ENCODE measurements around the gene ZBTB12. TPM values are rescaled to one million over a fixed set of nuclear protein-coding genes. Genes with fewer than 3 reads are reported as not detected.

The ZBTB12 gene
- total and polyA plus RNA-seq, 2 of the 13 experiments (the other 11 are each of a cell fraction or from before 2014, with no cell fraction given), result 4.8 to 6.0 TPM

- POLR2A ChIA-PET, result interaction anchor here (0.6 to 6.1 kb wide), 19 partner anchors 9 to 272 kb away, joined by 3 to 151 read pairs (median 5); partner anchors contain the start of genes APOM, CFB, DXO and HSPA1A
- ATAC-seq (peak; percentile 89), FAIRE-seq (peak; percentile 99), DNase-seq (ENCODE audit: low spot score) (peak; percentile 96)
- H2AFZ ChIP-seq (ENCODE audit: low read length), result no peak within 1 kb of the TSS
- no peaks in the 10 kb centered on the region for H4K20me1 ChIP-seq (ENCODE audit: insufficient read depth, low read length)
- H3K9me3 ChIP-seq (ENCODE audit: low read length), result no peaks in the 10 kb centered on the region
- no peaks in the 10 kb centered on the region; a peak in 1 of 5 replicates for H3K27me3 ChIP-seq (ENCODE audit: control insufficient read depth in 1 of 2, insufficient read depth in 2 of 2, low read length in 2 of 2)
- CTCF ChIA-PET (ENCODE audit: low intra/inter-chr PET ratio, low total read pairs), result interaction anchor here (0.9 kb wide), 1 partner anchor 25 kb away, joined by 4 read pairs; no protein-coding TSS in a partner anchor
- peak within 1 kb of the TSS; percentile 85 for H3K4me2 ChIP-seq (ENCODE audit: low read depth, low read length)
- H3K9ac ChIP-seq (ENCODE audit: insufficient read depth, low read depth, low read length), result peak within 1 kb of the TSS; percentile 85
- peaks cover 76% of the 10 kb centered on the region for H3K4me1 ChIP-seq (ENCODE audit: insufficient read depth, low read length)
- BruUV-seq (replicated peaks), result no TSS peak
- H3K36me3 ChIP-seq (replicated peaks in 1 of 2; ENCODE audit: control insufficient read depth in 1 of 2, insufficient read depth in 2 of 2, low read length in 2 of 2), result no peaks in the 10 kb centered on the region; a peak in 1 of 5 replicates
- peak within 1 kb of the TSS; percentile 69 to 81 (median 72) for H3K4me3 ChIP-seq (replicated peaks in 1 of 3; ENCODE audit: insufficient read depth in 1 of 3, low read depth in 2 of 3, low read length in 3 of 3)
- intact Hi-C loops (cut with micrococcal nuclease; ENCODE audit: unreplicated experiment) (loop anchor here (1.0 to 10.0 kb wide), 2 partner anchors 18 to 153 kb away; partner anchors contain the start of gene VWA7), in situ Hi-C loops (cut with HindIII; ENCODE audit: extremely low pct_ligation_motif_present, low pct_unique_long_range_greater_than_20kb) (no loop called here)
- peak within 1 kb of the TSS; percentile 88 for H3K27ac ChIP-seq (ENCODE audit: extremely low read length, insufficient read depth, low read length)
- H3K79me2 ChIP-seq (ENCODE audit: insufficient read depth, low read length), result peaks cover 29% of the 10 kb centered on the region
- under 1% methylated on average over 11 of the region's 11 CpGs for WGBS (ENCODE audit: low lambda C conversion rate)
- TF ChIP-seq REPIN1 (CRISPR knock-in tag; IDR thresholded peaks at IDR 0.05; ENCODE audit: borderline replicate concordance, low read depth), result peak; percentile 94
- no peak for TF ChIP-seq NFAT5 (CRISPR knock-in tag; IDR thresholded peaks at IDR 0.05)
- TF ChIP-seq ZNF724P (CRISPR knock-in tag; IDR thresholded peaks at IDR 0.05; ENCODE audit: borderline replicate concordance), result 0 out of 2 replicates have a peak, but pooled peaks have one; percentile 30
- peak; percentile 63; the same call in 1 of the 2 replicates for TF ChIP-seq POGZ (CRISPR knock-in tag; IDR thresholded peaks at IDR 0.05)
- no peak for TF ChIP-seq PCBP1 (IDR thresholded peaks at IDR 0.05; ENCODE audit: borderline replicate concordance, low read depth, low read length)
- TF ChIP-seq ZNF776 (CRISPR knock-in tag; IDR thresholded peaks at IDR 0.05), result no peak
- TF ChIP-seq LCORL (IDR thresholded peaks at IDR 0.05), result peak; percentile 95
- TF ChIP-seq LCORL (CRISPR knock-in tag; IDR thresholded peaks at IDR 0.05), result peak; percentile 96
- TF ChIP-seq ZNF747 (CRISPR knock-in tag; IDR thresholded peaks at IDR 0.05; ENCODE audit: borderline replicate concordance), result peak; percentile 86; the same call in 1 of the 2 replicates
- TF ChIP-seq EEA1 (CRISPR knock-in tag; IDR thresholded peaks at IDR 0.05; ENCODE audit: borderline replicate concordance), result peak; percentile 59; the same call in 1 of the 2 replicates
- TF ChIP-seq ZSCAN9 (CRISPR knock-in tag; IDR thresholded peaks at IDR 0.05; ENCODE audit: borderline replicate concordance), result peak; percentile 68
- peak; percentile 92; the same call in 1 of the 2 replicates for TF ChIP-seq CHD4 (IDR thresholded peaks at IDR 0.05; ENCODE audit: borderline replicate concordance, low read length)
- TF ChIP-seq ZKSCAN8 (CRISPR knock-in tag; IDR thresholded peaks at IDR 0.05; ENCODE audit: borderline replicate concordance), result peak; percentile 86
- TF ChIP-seq ZBTB4 (CRISPR knock-in tag; IDR thresholded peaks at IDR 0.05; ENCODE audit: borderline replicate concordance), result peak; percentile 72; the same call in 1 of the 2 replicates
- no peak for TF ChIP-seq NCOA1 (CRISPR knock-in tag; IDR thresholded peaks at IDR 0.05)
These were observed 25.5 kb upstream of the ZBTB12 start, which contains the start of gene C2 for GRCh38 chr6:31927242-31927862. Gene C2 (plus strand): TSS chr6:31927717. CDS start chr6:31927753, 36 bp downstream.

Measured in HepG2 (cell line).